ENCODE data around the gene SKAP1. TPM values are rescaled to one million over a fixed set of nuclear protein-coding genes. Genes with fewer than 3 reads are reported as not detected.

SKAP1 gene
- total RNA-seq, 1 donor from 2014 or later = not detected

- H3K27me3 Mint-ChIP-seq (ENCODE audit: insufficient read depth, low read depth) = peaks cover 18% of the 10 kb centered on the region
Observed at GRCh38 chr17:48307255-48307654, 122.8 kb downstream of the SKAP1 start.

DNA sequence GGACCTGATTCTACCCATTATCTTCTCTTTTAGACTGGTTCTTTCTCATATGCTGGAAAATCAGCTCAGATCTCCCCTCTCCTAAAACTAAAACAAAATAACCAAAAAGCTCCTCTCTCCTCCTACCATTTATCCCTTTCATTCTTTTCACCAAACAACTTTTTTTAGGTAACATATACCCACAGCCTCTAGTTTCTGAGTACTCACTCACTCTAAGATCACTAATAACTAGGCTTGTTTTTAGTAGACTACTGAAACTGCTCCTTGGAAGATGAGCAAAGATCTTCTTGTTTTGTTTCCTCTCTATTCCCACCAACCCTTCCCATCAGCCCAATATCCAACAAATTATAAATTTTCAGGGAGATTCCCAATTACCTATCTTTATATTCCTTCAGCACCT is 129.0 kb downstream of the SKAP1 start:
- DNase-seq (ENCODE audit: low spot score) = no peak
- H3K4me1 Mint-ChIP-seq = no peaks in the 10 kb centered on the region
- Histone ChIP-seq H3K79me2 (ENCODE audit: low read depth) (no peaks in the 10 kb centered on the region), H3F3A (ENCODE audit: low read depth) (no peaks in the 10 kb centered on the region), H3K4me2 (no peak overlapping the region), H2AFZ (replicated peaks) (no peak overlapping the region), H3K27me3 (peaks cover 84% of the 10 kb centered on the region), H3K4me1 (no peaks in the 10 kb centered on the region), H3K27ac (no peak overlapping the region), H3K36me3 (no peaks in the 10 kb centered on the region), H3K9me3 (ENCODE audit: low read depth) (no peaks in the 10 kb centered on the region), H3K4me3 (no peak overlapping the region), H3K9ac (no peak overlapping the region), H4K20me1 (ENCODE audit: low read depth) (no peaks in the 10 kb centered on the region)
- H3K9me3 Mint-ChIP-seq = no peaks in the 10 kb centered on the region
- H3K27me3 Mint-ChIP-seq (ENCODE audit: insufficient read depth, low read depth) = peaks cover 14% of the 10 kb centered on the region
- no peaks in the 10 kb centered on the region for H3K36me3 Mint-ChIP-seq
- no peak overlapping the region for H3K27ac Mint-ChIP-seq
- H3K4me3 Mint-ChIP-seq = no peak overlapping the region
- no peak for TF ChIP-seq CTCF (IDR thresholded peaks at IDR 0.05)
- TF ChIP-seq EZH2 (IDR thresholded peaks at IDR 0.05) = no peak
- no peak for TF ChIP-seq EZH2phosphoT487 (IDR thresholded peaks at IDR 0.05)

More at GRCh38 chr17:48307255-48307654, 122.8 kb downstream of the SKAP1 start:
- no peaks in the 10 kb centered on the region for H3K36me3 Mint-ChIP-seq
- no peak for TF ChIP-seq EZH2phosphoT487 (IDR thresholded peaks at IDR 0.05)
- TF ChIP-seq EZH2 (IDR thresholded peaks at IDR 0.05) = peak; percentile 34
- H4K20me1 ChIP-seq (ENCODE audit: low read depth) = peaks cover 6% of the 10 kb centered on the region
- peaks cover 17% of the 10 kb centered on the region for H3K4me1 Mint-ChIP-seq
- H3K27me3 ChIP-seq = peaks cover 99% of the 10 kb centered on the region
- H3K27ac Mint-ChIP-seq = no peak overlapping the region
- H3K4me2 ChIP-seq = no peak overlapping the region
- no peaks in the 10 kb centered on the region for H3F3A ChIP-seq (ENCODE audit: low read depth)
- no peaks in the 10 kb centered on the region for H3K36me3 ChIP-seq
- H3K79me2 ChIP-seq (ENCODE audit: low read depth) = no peaks in the 10 kb centered on the region
- no peaks in the 10 kb centered on the region for H3K4me1 ChIP-seq
- H3K9me3 Mint-ChIP-seq = no peaks in the 10 kb centered on the region
- H3K4me3 ChIP-seq = no peak overlapping the region
- no peak overlapping the region for H3K27ac ChIP-seq
- no peaks in the 10 kb centered on the region for H3K9me3 ChIP-seq (ENCODE audit: low read depth)
- H2AFZ ChIP-seq (replicated peaks) = no peak overlapping the region
- H3K4me3 Mint-ChIP-seq = no peak overlapping the region
- no peak overlapping the region for H3K9ac ChIP-seq
- no peak for DNase-seq (ENCODE audit: low spot score)

GRCh38 chr17:48299760-48300159 is 130.3 kb downstream of the SKAP1 start:
- Mint-ChIP-seq H3K27me3 (ENCODE audit: insufficient read depth, low read depth) (peaks cover 13% of the 10 kb centered on the region), H3K4me3 (no peak overlapping the region), H3K4me1 (no peaks in the 10 kb centered on the region), H3K27ac (no peak overlapping the region), H3K9me3 (no peaks in the 10 kb centered on the region), H3K36me3 (no peaks in the 10 kb centered on the region)
- H2AFZ ChIP-seq (replicated peaks) = no peak overlapping the region
- H3K36me3 ChIP-seq = no peaks in the 10 kb centered on the region
- H3K4me3 ChIP-seq = no peak overlapping the region
- H3K79me2 ChIP-seq (ENCODE audit: low read depth) = no peaks in the 10 kb centered on the region
- no peak overlapping the region for H3K4me2 ChIP-seq
- no peaks in the 10 kb centered on the region for H4K20me1 ChIP-seq (ENCODE audit: low read depth)
- no peak for DNase-seq (ENCODE audit: low spot score)
- H3K4me1 ChIP-seq = no peaks in the 10 kb centered on the region
- TF ChIP-seq EZH2 (IDR thresholded peaks at IDR 0.05) (no peak), CTCF (IDR thresholded peaks at IDR 0.05) (no peak), EZH2phosphoT487 (IDR thresholded peaks at IDR 0.05) (no peak)
- no peaks in the 10 kb centered on the region for H3F3A ChIP-seq (ENCODE audit: low read depth)
- no peak overlapping the region for H3K27ac ChIP-seq
- no peak overlapping the region for H3K9ac ChIP-seq
- H3K27me3 ChIP-seq = peaks cover 72% of the 10 kb centered on the region
- H3K9me3 ChIP-seq (ENCODE audit: low read depth) = no peaks in the 10 kb centered on the region

GRCh38 chr17:48297825-48298224 is 132.2 kb downstream of the SKAP1 start:
- no peaks in the 10 kb centered on the region for H3K36me3 ChIP-seq
- no peak for TF ChIP-seq EZH2phosphoT487 (IDR thresholded peaks at IDR 0.05)
- no peak for TF ChIP-seq CTCF (IDR thresholded peaks at IDR 0.05)
- TF ChIP-seq EZH2 (IDR thresholded peaks at IDR 0.05) = no peak
- no peaks in the 10 kb centered on the region for H3F3A ChIP-seq (ENCODE audit: low read depth)
- DNase-seq (ENCODE audit: low spot score) = no peak
- peaks cover 72% of the 10 kb centered on the region for H3K27me3 ChIP-seq
- no peaks in the 10 kb centered on the region for H4K20me1 ChIP-seq (ENCODE audit: low read depth)
- H3K27ac Mint-ChIP-seq = no peak overlapping the region
- H2AFZ ChIP-seq (replicated peaks) = no peak overlapping the region
- no peak overlapping the region for H3K4me2 ChIP-seq
- H3K79me2 ChIP-seq (ENCODE audit: low read depth) = no peaks in the 10 kb centered on the region
- H3K4me1 Mint-ChIP-seq = no peaks in the 10 kb centered on the region
- no peaks in the 10 kb centered on the region for H3K4me1 ChIP-seq
- H3K27ac ChIP-seq = no peak overlapping the region
- H3K4me3 Mint-ChIP-seq = no peak overlapping the region
- no peak overlapping the region for H3K9ac ChIP-seq
- no peaks in the 10 kb centered on the region for H3K36me3 Mint-ChIP-seq
- no peaks in the 10 kb centered on the region for H3K9me3 ChIP-seq (ENCODE audit: low read depth)
- peaks cover 12% of the 10 kb centered on the region for H3K27me3 Mint-ChIP-seq (ENCODE audit: insufficient read depth, low read depth)
- no peaks in the 10 kb centered on the region for H3K9me3 Mint-ChIP-seq
- no peak overlapping the region for H3K4me3 ChIP-seq
